GM19328 (cell line): ENCODE measurements around the gene KYAT1.
A peak's percentile ranks its signal among the peaks of the same experiment; 100 is the strongest.

ENCODE experiments used
- ATAC-seq: cut with Tn5 transposase; IDR thresholded peaks from one replicate; pipeline ENCODE4 v1.9.1; 2021; ENCODE audit warnings: mild to moderate bottlenecking, moderate library complexity; ENCODE audit not compliant: unreplicated experiment

KYAT1 gene

GRCh38 chr9:128786681-128787601 lies 94.8 kb downstream of the KYAT1 start, which contains the start of gene TBC1D13:
TBC1D13 (plus strand) TSS chr9:128787253; CDS start chr9:128787354, 101 bp downstream.
- peak; percentile 86 for ATAC-seq

- no peak for ATAC-seq
Observed at GRCh38 chr9:128785427-128785826, 96.3 kb downstream of the KYAT1 start.
